Measurements from ENCODE around the gene MEF2C. TPM values are rescaled to one million over a fixed set of nuclear protein-coding genes. Genes with fewer than 3 reads are reported as not detected.

The MEF2C gene
- total and polyA plus RNA-seq, 2 experiments from 2014 or later = 107 to 175 TPM

DNA sequence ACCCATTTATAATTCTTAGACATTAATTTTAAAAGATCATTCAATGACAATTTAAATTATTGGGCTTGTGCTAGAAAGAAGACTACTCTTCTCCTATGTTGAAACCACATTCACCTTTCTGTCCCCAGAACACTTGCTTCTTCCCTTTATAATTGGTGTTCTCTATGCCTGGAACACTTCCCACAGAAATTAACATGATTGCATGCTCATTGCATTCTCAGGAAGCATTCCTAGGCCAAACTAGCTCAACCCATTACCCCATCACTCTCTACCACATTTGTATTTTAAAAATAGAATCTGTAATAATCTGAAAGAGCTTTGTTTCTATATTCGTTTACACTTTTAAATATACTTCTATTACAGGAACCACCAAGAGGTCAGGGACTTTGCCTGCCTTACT, 184.7 kb downstream of the MEF2C start:
- no peaks in the 10 kb centered on the region for H3K36me3 ChIP-seq
- DNase-seq (ENCODE audit: low read depth in 1 of 2, low spot score in 1 of 2) = no peak
- H3K27ac ChIP-seq = no peak overlapping the region
- H3K27me3 ChIP-seq = peaks cover 72% of the 10 kb centered on the region
- no peak overlapping the region for H3K4me3 ChIP-seq
- H3K9me3 ChIP-seq (ENCODE audit: low read depth) = no peaks in the 10 kb centered on the region
- H3K4me1 ChIP-seq (ENCODE audit: low read depth) = no peaks in the 10 kb centered on the region
- TF ChIP-seq, protein P1, sequence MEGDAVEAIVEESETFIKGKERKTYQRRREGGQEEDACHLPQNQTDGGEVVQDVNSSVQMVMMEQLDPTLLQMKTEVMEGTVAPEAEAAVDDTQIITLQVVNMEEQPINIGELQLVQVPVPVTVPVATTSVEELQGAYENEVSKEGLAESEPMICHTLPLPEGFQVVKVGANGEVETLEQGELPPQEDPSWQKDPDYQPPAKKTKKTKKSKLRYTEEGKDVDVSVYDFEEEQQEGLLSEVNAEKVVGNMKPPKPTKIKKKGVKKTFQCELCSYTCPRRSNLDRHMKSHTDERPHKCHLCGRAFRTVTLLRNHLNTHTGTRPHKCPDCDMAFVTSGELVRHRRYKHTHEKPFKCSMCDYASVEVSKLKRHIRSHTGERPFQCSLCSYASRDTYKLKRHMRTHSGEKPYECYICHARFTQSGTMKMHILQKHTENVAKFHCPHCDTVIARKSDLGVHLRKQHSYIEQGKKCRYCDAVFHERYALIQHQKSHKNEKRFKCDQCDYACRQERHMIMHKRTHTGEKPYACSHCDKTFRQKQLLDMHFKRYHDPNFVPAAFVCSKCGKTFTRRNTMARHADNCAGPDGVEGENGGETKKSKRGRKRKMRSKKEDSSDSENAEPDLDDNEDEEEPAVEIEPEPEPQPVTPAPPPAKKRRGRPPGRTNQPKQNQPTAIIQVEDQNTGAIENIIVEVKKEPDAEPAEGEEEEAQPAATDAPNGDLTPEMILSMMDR (IDR thresholded peaks at IDR 0.05; ENCODE audit: low read depth, low read length) = no peak

DNA sequence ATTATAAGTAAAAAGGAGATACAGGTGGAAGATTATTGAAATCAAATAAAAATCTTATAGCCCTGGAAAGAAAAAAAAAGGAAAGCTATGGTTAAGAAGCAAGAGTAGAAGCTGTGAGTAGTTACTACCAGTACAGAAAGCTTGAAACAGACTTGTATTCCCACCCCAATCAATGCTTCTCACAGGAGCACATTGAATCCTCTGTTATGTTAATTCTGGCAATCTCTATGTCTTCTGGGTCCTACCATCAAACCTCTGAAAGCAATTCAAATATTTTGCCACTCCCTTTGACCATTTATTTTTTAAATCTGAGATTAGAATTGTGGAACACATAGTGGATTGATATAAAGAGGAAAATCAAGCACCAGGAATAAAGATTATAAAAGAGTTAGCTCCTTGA, 186.5 kb downstream of the MEF2C start:
- H3K4me3 ChIP-seq = no peak overlapping the region
- DNase-seq (ENCODE audit: low read depth in 1 of 2, low spot score in 1 of 2) = no peak
- no peaks in the 10 kb centered on the region for H3K36me3 ChIP-seq
- TF ChIP-seq, protein P1 (IDR thresholded peaks at IDR 0.05; ENCODE audit: low read depth, low read length) = no peak
- no peaks in the 10 kb centered on the region for H3K9me3 ChIP-seq (ENCODE audit: low read depth)
- no peak overlapping the region for H3K27ac ChIP-seq
- H3K27me3 ChIP-seq = peaks cover 90% of the 10 kb centered on the region
- no peaks in the 10 kb centered on the region for H3K4me1 ChIP-seq (ENCODE audit: low read depth)

DNA sequence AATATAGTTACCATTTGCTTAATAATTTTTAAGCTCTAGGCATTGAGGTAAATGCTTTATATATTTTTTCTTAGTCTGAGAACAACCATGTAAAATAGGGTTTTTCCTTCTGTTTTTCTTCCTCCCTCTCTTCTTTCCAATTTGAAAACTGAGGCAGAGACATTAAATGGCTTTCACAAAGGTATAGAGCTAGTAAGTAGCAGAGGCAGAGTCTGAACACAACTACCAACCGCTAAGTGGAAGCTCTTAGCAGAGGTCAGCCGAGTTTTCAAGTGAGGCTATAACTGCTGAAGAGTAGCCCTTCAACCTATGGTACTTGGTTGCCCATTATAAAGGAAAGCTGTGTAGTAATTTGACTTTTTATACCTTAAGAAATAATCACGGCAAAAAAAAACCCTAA, 187.1 kb downstream of the MEF2C start:
- no peaks in the 10 kb centered on the region for H3K36me3 ChIP-seq
- TF ChIP-seq, protein P1 (IDR thresholded peaks at IDR 0.05; ENCODE audit: low read depth, low read length) = no peak
- DNase-seq (ENCODE audit: low read depth in 1 of 2, low spot score in 1 of 2) = no peak
- no peak overlapping the region for H3K4me3 ChIP-seq
- no peaks in the 10 kb centered on the region for H3K9me3 ChIP-seq (ENCODE audit: low read depth)
- H3K27me3 ChIP-seq = peaks cover 96% of the 10 kb centered on the region
- no peaks in the 10 kb centered on the region for H3K4me1 ChIP-seq (ENCODE audit: low read depth)
- no peak overlapping the region for H3K27ac ChIP-seq

DNA sequence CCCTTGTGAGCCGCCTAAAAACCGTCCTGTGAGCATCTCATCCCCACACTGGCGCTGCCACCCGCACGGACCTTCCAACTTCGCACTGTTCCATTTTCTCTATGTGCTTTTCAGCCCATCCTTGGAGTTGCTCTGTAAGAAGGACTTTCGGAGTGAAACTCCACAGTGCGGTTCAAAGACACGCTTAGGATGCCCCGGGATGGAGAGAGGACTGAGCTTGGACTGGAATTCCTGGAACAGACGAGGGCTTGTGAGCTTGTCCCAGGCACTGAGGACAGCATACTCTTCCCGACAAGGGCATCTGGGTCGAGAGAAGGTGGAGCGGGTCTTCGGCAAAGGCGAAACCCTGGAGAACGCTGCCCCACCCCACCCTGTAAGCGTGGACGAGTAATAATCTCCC, 187.8 kb downstream of the MEF2C start:
- no peaks in the 10 kb centered on the region for H3K36me3 ChIP-seq
- no peak for DNase-seq (ENCODE audit: low read depth in 1 of 2, low spot score in 1 of 2)
- no peak overlapping the region for H3K27ac ChIP-seq
- H3K27me3 ChIP-seq = peaks cover 99% of the 10 kb centered on the region
- no peaks in the 10 kb centered on the region for H3K9me3 ChIP-seq (ENCODE audit: low read depth)
- no peak overlapping the region for H3K4me3 ChIP-seq
- H3K4me1 ChIP-seq (ENCODE audit: low read depth) = no peaks in the 10 kb centered on the region
- TF ChIP-seq, protein P1 (IDR thresholded peaks at IDR 0.05; ENCODE audit: low read depth, low read length) = no peak

DNA sequence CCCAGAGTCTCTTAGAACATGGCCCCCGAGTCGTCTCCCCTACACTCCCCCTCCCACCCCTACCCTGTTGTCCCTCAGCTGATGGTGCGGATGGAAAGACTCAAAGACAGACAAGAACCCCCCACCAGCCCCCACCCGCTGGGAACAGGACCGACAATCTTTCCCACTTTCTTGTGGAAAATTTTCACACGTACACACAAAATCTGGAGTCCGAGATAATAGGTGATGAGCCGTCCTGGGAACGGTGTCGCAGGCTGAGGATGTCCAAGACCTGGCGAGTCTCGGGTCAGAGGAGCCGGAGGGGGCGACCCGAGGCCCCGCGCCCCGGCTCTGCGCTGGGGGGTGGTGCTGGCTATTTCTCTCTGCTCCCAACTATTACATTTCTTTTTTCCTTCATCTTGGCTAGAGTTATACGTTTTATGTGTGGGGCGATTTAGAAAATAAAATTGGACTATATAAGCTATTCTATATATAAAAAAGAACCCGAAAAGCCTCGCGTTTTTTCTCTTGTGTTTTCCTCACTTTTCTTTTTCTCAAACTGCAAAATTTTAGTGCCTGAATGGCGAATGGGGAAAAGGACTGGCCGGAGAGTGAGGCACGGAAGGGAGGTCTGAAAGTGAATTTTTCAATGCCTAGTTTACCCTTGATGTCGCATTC, 188.8 kb downstream of the MEF2C start:
- Histone ChIP-seq H3K36me3 (no peaks in the 10 kb centered on the region), H3K4me1 (ENCODE audit: low read depth) (no peaks in the 10 kb centered on the region), H3K4me3 (no peak overlapping the region), H3K27ac (no peak overlapping the region), H3K9me3 (ENCODE audit: low read depth) (no peaks in the 10 kb centered on the region), H3K27me3 (peaks cover 100% of the 10 kb centered on the region)
- no peak for DNase-seq (ENCODE audit: low read depth in 1 of 2, low spot score in 1 of 2)
- TF ChIP-seq, protein P1 (IDR thresholded peaks at IDR 0.05; ENCODE audit: low read depth, low read length) = no peak

Measured in cardiac muscle cell (in vitro differentiated cells and primary cell).